Hepatocyte (in vitro differentiated cells): ENCODE measurements around the gene TSFM. TPM values are rescaled to one million over a fixed set of nuclear protein-coding genes. Genes with fewer than 3 reads are reported as not detected.
A peak's percentile ranks its signal among the peaks of the same experiment; 100 is the strongest.

Experiments
- DNase-seq: peaks from one replicate; pipeline ENCODE4 v3.0.0-alpha.2; 2016; ENCODE audit warnings: low spot score
- H2AFZ ChIP-seq: fragments of 200-600 bp; sonication (generic); 2 replicates; pipeline ENCODE4 v1.6.0; 2016; ENCODE audit warnings: antibody characterized with exemption, mild to moderate bottlenecking
- H3K27ac ChIP-seq: fragments of 200-600 bp; sonication (generic); 2 replicates; pipeline ENCODE4 v1.5.1; 2016; ENCODE audit warnings: mild to moderate bottlenecking
- H3K27me3 ChIP-seq: fragments of 200-600 bp; sonication (generic); 2 replicates; pipeline ENCODE4 v1.6.1; 2016
- H3K36me3 ChIP-seq: fragments of 200-600 bp; sonication (generic); replicated peaks from 2 replicates; pipeline ENCODE4 v1.5.1; 2016; ENCODE audit warnings: low read depth; ENCODE audit not compliant: insufficient read depth
- H3K4me1 ChIP-seq: fragments of 200-600 bp; sonication (generic); 2 replicates; pipeline ENCODE4 v1.5.1; 2016; ENCODE audit warnings: mild to moderate bottlenecking, moderate library complexity; ENCODE audit not compliant: insufficient read depth
- H3K4me2 ChIP-seq: fragments of 200-600 bp; sonication (generic); 2 replicates; pipeline ENCODE4 v1.6.0; 2016
- H3K4me3 ChIP-seq: fragments of 200-600 bp; sonication (generic); 2 replicates; pipeline ENCODE4 v1.5.1; 2016; ENCODE audit warnings: mild to moderate bottlenecking
- H3K79me2 ChIP-seq: fragments of 200-600 bp; sonication (generic); 2 replicates; pipeline ENCODE4 v1.6.0; 2017; ENCODE audit warnings: mild to moderate bottlenecking
- H3K9me2 ChIP-seq: fragments of 200-600 bp; sonication (generic); replicated peaks from 2 replicates; pipeline ENCODE4 v1.6.0; 2017; ENCODE audit warnings: mild to moderate bottlenecking; ENCODE audit not compliant: insufficient read depth
- H3K9me3 ChIP-seq: fragments of 200-600 bp; sonication (generic); 2 replicates; pipeline ENCODE4 v1.5.1; 2016; ENCODE audit warnings: low read depth, mild to moderate bottlenecking
- H4K20me1 ChIP-seq: fragments of 200-600 bp; sonication (generic); 2 replicates; pipeline ENCODE4 v1.6.0; 2016; ENCODE audit warnings: mild to moderate bottlenecking; ENCODE audit not compliant: insufficient read depth, poor library complexity, severe bottlenecking
- EZH2 ChIP-seq: fragments of 200-600 bp; sonication (generic); IDR thresholded peaks from 2 replicates; pipeline ENCODE4 v1.6.1; 2016; ENCODE audit warnings: antibody characterized with exemption, mild to moderate bottlenecking, borderline replicate concordance
- EZH2phosphoT487 ChIP-seq: fragments of 200-600 bp; sonication (generic); IDR thresholded peaks from one replicate; pipeline ENCODE4 v1.6.1; 2018; ENCODE audit warnings: antibody characterized with exemption, mild to moderate bottlenecking, low read depth, moderate library complexity; ENCODE audit not compliant: unreplicated experiment, severe bottlenecking
- WGBS: methylation state at CpG from one replicate; pipeline ENCODE4 v1.1.6; 2016; ENCODE audit warnings: low lambda C conversion rate; ENCODE audit errors: missing lambda C conversion rate; 5-methylcytosine and 5-hydroxymethylcytosine counted together
- polyA plus RNA-seq: library from polyadenylated mRNA; unstranded; fragments of >200 nt; fragmentation: Nextera tagmentation; extraction: Ambion mirVana; gene quantifications from 2 replicates; pipeline ENCODE4 v1.2.1, GENCODE V29; 2016
- total RNA-seq: library from RNA; depleted of rRNA; stranded (reverse); fragments of >200 nt; gene quantifications from 2 replicates; pipeline ENCODE4 v1.2.3, GENCODE V29; 2014
- TF ChIP-seq, protein P1 (sequence below): fragments of 200-600 bp; sonication (generic); IDR thresholded peaks from 2 replicates; pipeline ENCODE4 v1.5.1; 2016; ENCODE audit warnings: antibody characterized with exemption, mild to moderate bottlenecking; ENCODE audit not compliant: poor library complexity

Gene TSFM
- total and polyA plus RNA-seq, 2 experiments from 2014 or later: 15.7 to 38.9 TPM

DNA sequence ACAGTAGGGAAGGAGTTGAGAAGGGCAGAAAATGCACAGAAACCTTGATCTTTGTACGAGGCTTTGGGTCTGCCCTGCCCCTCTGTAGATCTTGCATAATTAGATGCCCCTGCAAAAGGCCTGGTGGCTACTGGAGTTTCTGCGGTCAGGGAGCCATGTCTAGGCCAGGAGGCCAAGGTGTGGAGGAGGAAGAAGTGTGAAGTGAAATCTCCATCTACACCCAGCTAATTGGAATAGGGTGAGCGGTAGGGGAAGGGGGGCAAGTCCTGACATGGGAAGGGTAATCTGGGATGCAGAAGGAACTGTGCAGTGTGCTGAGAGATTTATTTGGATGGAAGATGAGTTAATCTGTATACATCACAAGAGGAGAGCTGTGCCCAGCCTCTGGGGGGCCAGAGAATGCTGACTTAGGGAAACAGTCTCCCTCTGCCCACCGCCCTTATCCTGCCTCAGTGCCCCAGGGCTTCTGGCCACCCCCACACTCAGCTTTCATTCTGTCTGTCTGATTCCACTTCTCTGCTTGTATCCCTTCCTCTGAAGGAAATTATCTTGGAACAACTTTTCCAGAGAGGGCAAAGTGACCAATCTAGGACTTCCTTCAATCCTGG lies 21.1 kb upstream of the TSFM start:
- Histone ChIP-seq H3K4me1 (peaks cover 19% of the 10 kb centered on the region), H3K79me2 (peaks cover 8% of the 10 kb centered on the region), H3K36me3 (no peaks in the 10 kb centered on the region), H3K9me3 (no peaks in the 10 kb centered on the region), H2AFZ (no peak overlapping the region), H4K20me1 (peaks cover 7% of the 10 kb centered on the region), H3K4me3 (no peak overlapping the region), H3K4me2 (no peak overlapping the region), H3K27ac (no peak overlapping the region), H3K9me2 (no peaks in the 10 kb centered on the region), H3K27me3 (peaks cover 38% of the 10 kb centered on the region)
- no peak for DNase-seq
- no peak for TF ChIP-seq EZH2phosphoT487
- TF ChIP-seq EZH2: no peak
- TF ChIP-seq, protein P1, sequence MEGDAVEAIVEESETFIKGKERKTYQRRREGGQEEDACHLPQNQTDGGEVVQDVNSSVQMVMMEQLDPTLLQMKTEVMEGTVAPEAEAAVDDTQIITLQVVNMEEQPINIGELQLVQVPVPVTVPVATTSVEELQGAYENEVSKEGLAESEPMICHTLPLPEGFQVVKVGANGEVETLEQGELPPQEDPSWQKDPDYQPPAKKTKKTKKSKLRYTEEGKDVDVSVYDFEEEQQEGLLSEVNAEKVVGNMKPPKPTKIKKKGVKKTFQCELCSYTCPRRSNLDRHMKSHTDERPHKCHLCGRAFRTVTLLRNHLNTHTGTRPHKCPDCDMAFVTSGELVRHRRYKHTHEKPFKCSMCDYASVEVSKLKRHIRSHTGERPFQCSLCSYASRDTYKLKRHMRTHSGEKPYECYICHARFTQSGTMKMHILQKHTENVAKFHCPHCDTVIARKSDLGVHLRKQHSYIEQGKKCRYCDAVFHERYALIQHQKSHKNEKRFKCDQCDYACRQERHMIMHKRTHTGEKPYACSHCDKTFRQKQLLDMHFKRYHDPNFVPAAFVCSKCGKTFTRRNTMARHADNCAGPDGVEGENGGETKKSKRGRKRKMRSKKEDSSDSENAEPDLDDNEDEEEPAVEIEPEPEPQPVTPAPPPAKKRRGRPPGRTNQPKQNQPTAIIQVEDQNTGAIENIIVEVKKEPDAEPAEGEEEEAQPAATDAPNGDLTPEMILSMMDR: no peak
- 86% methylated on average over 4 of the region's 4 CpGs for WGBS

DNA sequence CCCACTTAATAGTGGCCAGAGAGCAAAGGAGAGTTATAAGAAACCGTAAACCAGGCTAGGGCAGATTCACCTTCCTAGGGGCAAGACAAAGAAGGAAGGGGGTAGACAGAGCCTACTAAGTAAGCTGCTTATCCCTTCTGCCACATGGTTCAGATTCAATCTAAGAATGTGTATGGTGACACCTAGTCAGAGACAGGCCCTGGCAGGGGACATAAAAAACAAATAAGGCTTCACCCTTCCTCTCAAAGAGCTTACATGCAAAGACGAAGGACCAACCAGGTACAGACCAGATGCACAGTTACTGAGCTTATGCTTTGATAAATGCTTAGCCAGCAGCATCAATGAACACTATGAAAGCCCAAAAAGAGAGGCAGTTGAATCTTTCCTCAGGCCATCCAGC lies 20.1 kb upstream of the TSFM start:
- Histone ChIP-seq H3K27ac (no peak overlapping the region), H3K79me2 (peaks cover 2% of the 10 kb centered on the region), H3K9me2 (no peaks in the 10 kb centered on the region), H3K36me3 (no peaks in the 10 kb centered on the region), H3K4me1 (peaks cover 28% of the 10 kb centered on the region), H3K9me3 (no peaks in the 10 kb centered on the region), H3K4me2 (no peak overlapping the region), H2AFZ (no peak overlapping the region), H4K20me1 (peaks cover 6% of the 10 kb centered on the region), H3K4me3 (no peak overlapping the region), H3K27me3 (peaks cover 48% of the 10 kb centered on the region)
- no peak for DNase-seq
- TF ChIP-seq EZH2 (no peak), EZH2phosphoT487 (no peak)
- TF ChIP-seq, protein P1: no peak
- 83% methylated on average over 2 of the region's 2 CpGs for WGBS

DNA sequence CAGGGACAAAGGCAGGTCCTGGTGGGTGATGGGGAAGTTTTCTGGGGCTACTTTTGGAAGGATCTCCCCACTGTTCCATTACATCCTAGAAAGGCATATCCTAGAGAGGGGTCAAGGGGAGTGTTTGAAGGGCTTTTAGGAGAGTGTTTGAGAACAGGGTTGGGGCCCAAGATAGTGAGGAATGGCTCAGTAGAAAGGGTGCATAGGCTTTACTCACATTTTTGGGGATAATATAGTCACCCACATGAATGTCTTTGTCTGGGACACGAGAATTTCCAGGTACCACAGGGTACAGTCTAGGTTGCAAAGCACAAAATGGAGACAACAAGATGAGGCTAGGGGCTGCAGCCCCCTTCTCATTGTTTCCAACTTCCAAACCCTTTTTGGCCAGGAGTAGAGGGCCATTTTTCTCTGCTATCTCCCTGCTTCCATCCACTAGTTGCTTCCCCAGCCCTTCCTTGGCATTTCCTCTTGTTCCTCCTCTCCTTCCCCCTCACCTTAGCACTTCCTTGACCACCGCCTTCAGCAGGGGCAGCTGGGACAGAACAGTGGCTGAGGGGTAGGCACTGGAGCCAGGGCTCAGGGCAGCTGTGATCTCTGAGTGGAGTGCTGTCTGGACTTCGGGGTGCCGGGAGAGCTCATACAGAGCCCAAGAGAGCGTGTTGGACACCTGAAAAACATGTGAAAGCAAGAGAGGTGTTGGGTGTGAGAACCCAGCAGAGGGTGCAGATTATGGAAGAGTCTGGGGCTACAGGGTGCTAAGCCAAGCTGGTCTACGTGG lies 18.5 kb upstream of the TSFM start:
- no peak overlapping the region for H3K4me3 ChIP-seq

More for the DNA sequence above, 18.5 kb upstream of the TSFM start:
- TF ChIP-seq, protein P1: no peak
- no peak for TF ChIP-seq EZH2phosphoT487
- TF ChIP-seq EZH2: no peak
- peak overlapping the region; percentile 96 for H3K4me2 ChIP-seq
- peaks cover 6% of the 10 kb centered on the region for H4K20me1 ChIP-seq
- no peak overlapping the region for H3K27ac ChIP-seq
- H3K79me2 ChIP-seq: no peaks in the 10 kb centered on the region
- no peak overlapping the region for H2AFZ ChIP-seq
- no peaks in the 10 kb centered on the region for H3K9me2 ChIP-seq
- no peaks in the 10 kb centered on the region for H3K9me3 ChIP-seq
- no peak for DNase-seq
- H3K4me1 ChIP-seq: peaks cover 28% of the 10 kb centered on the region
- no peaks in the 10 kb centered on the region for H3K36me3 ChIP-seq
- H3K27me3 ChIP-seq: peaks cover 53% of the 10 kb centered on the region
- WGBS: 77% methylated on average over 6 of the region's 6 CpGs
